ENCODE measurements around the gene CDC23.
"Not testable (repeated sequence)": the region's sequence is repeated elsewhere in the genome, so short reads cannot be mapped to it uniquely, and the experiment has no call there.

GRCh38 chr5:138155977-138156376, 57.1 kb downstream of the CDC23 start:
- TF ChIP-seq POLR2A (IDR thresholded peaks at IDR 0.05; ENCODE audit: control extremely low read depth in 1 of 2, low read depth in 2 of 2, low read length in 2 of 2); CTCF (IDR thresholded peaks at IDR 0.05; ENCODE audit: control extremely low read depth in 1 of 3, insufficient read depth in 1 of 3, low read depth in 1 of 3, low read length in 3 of 3): not testable (repeated sequence)
